ENCODE measurements around the gene CBFA2T3. TPM values are rescaled to one million over a fixed set of nuclear protein-coding genes. Genes with fewer than 3 reads are reported as not detected.

The CBFA2T3 gene
- total RNA-seq, 4 donors from 2014 or later = 4.0 to 18.5 (median 5.5) TPM

GRCh38 chr16:88910284-88911135 is 66.5 kb downstream of the CBFA2T3 start:
- WGBS, 2 donors (ENCODE audit: low coverage in 1 of 2) = 45% methylated on average over 19 of the region's 26 CpGs; no CpG with 5 or more reads in 1 of the 2 donors
- H3K36me3 ChIP-seq = no peaks in the 10 kb centered on the region
- H3K27me3 ChIP-seq = peaks cover 5% of the 10 kb centered on the region
- no peak overlapping the region for H3K4me3 ChIP-seq
- H3K4me1 ChIP-seq = peaks cover 0 to 6% (median 0%) of the 10 kb centered on the region in 4 donors
- TF ChIP-seq POLR2AphosphoS5 (IDR thresholded peaks at IDR 0.05) (no peak), POLR2A (IDR thresholded peaks at IDR 0.05) (no peak), EP300 (IDR thresholded peaks at IDR 0.05; ENCODE audit: low read depth) (no peak), CTCF (IDR thresholded peaks at IDR 0.05) (no peak)
- no peak for DNase-seq
- no peaks in the 10 kb centered on the region for H3K9me3 ChIP-seq
- H3K27ac ChIP-seq = no peak overlapping the region
- intact Hi-C loops (cut with DNase I; ENCODE audit: low total_unique reads) (no loop called here), in situ Hi-C loops (cut with MboI; ENCODE audit: low pct_ligation_motif_present in 1 of 4, low pct_unique_long_range_greater_than_20kb in 1 of 4, low sequenced_read_pairs in 3 of 4) (no loop called here)

GRCh38 chr16:88909431-88910210 is 67.4 kb downstream of the CBFA2T3 start:
- Histone ChIP-seq H3K4me1 (peaks cover 0 to 6% (median 0%) of the 10 kb centered on the region in 4 donors), H3K36me3 (no peaks in the 10 kb centered on the region), H3K27ac (no peak overlapping the region), H3K27me3 (peaks cover 5% of the 10 kb centered on the region), H3K9me3 (no peaks in the 10 kb centered on the region), H3K4me3 (no peak overlapping the region)
- 77% methylated on average over 43 of the region's 44 CpGs; no CpG with 5 or more reads in 1 of the 2 donors for WGBS, 2 donors (ENCODE audit: low coverage in 1 of 2)
- no peak for DNase-seq
- in situ Hi-C loops (cut with MboI; ENCODE audit: low pct_ligation_motif_present in 1 of 4, low pct_unique_long_range_greater_than_20kb in 1 of 4, low sequenced_read_pairs in 3 of 4) = no loop called here
- TF ChIP-seq CTCF (IDR thresholded peaks at IDR 0.05) = no peak
- no peak for TF ChIP-seq EP300 (IDR thresholded peaks at IDR 0.05; ENCODE audit: low read depth)
- TF ChIP-seq POLR2AphosphoS5 (IDR thresholded peaks at IDR 0.05) = no peak
- TF ChIP-seq POLR2A (IDR thresholded peaks at IDR 0.05) = no peak
- intact Hi-C loops (cut with DNase I; ENCODE audit: low total_unique reads) = no loop called here

GRCh38 chr16:88908307-88908706 is 68.7 kb downstream of the CBFA2T3 start:
- intact Hi-C loops (cut with DNase I; ENCODE audit: low total_unique reads) = no loop called here
- no peak for TF ChIP-seq POLR2AphosphoS5 (IDR thresholded peaks at IDR 0.05)
- TF ChIP-seq CTCF (IDR thresholded peaks at IDR 0.05) = no peak
- no peak for TF ChIP-seq EP300 (IDR thresholded peaks at IDR 0.05; ENCODE audit: low read depth)
- TF ChIP-seq POLR2A (IDR thresholded peaks at IDR 0.05) = no peak
- H3K9me3 ChIP-seq = no peaks in the 10 kb centered on the region
- H3K36me3 ChIP-seq = no peaks in the 10 kb centered on the region
- H3K4me1 ChIP-seq = peaks cover 0 to 6% (median 0%) of the 10 kb centered on the region in 4 donors
- in situ Hi-C loops (cut with MboI; ENCODE audit: low pct_ligation_motif_present in 1 of 4, low pct_unique_long_range_greater_than_20kb in 1 of 4, low sequenced_read_pairs in 3 of 4) = no loop called here
- WGBS, 2 donors (ENCODE audit: low coverage in 1 of 2) = 82 to 85% methylated on average over 9 to 17 of the region's 17 CpGs
- H3K27me3 ChIP-seq = peaks cover 5% of the 10 kb centered on the region
- no peak for DNase-seq
- no peak overlapping the region for H3K27ac ChIP-seq
- H3K4me3 ChIP-seq = no peak overlapping the region

GRCh38 chr16:88907768-88908167 is 69.2 kb downstream of the CBFA2T3 start:
- Histone ChIP-seq H3K4me3 (no peak overlapping the region), H3K27me3 (peaks cover 5% of the 10 kb centered on the region), H3K36me3 (no peaks in the 10 kb centered on the region), H3K9me3 (no peaks in the 10 kb centered on the region), H3K4me1 (peaks cover 0 to 6% (median 0%) of the 10 kb centered on the region in 4 donors), H3K27ac (no peak overlapping the region)
- DNase-seq = no peak
- in situ Hi-C loops (cut with MboI; ENCODE audit: low pct_ligation_motif_present in 1 of 4, low pct_unique_long_range_greater_than_20kb in 1 of 4, low sequenced_read_pairs in 3 of 4) = no loop called here
- intact Hi-C loops (cut with DNase I; ENCODE audit: low total_unique reads) = no loop called here
- WGBS, 2 donors (ENCODE audit: low coverage in 1 of 2) = 56 to 67% methylated on average over 3 to 4 of the region's 4 CpGs
- no peak for TF ChIP-seq EP300 (IDR thresholded peaks at IDR 0.05; ENCODE audit: low read depth)
- TF ChIP-seq POLR2AphosphoS5 (IDR thresholded peaks at IDR 0.05) = no peak
- TF ChIP-seq CTCF (IDR thresholded peaks at IDR 0.05) = no peak
- no peak for TF ChIP-seq POLR2A (IDR thresholded peaks at IDR 0.05)
